Measurements from ENCODE around the gene PSORS1C1. TPM values are rescaled to one million over a fixed set of nuclear protein-coding genes. Genes with fewer than 3 reads are reported as not detected.
"Not testable (repeated sequence)": the region's sequence is repeated elsewhere in the genome, so short reads cannot be mapped to it uniquely, and the experiment has no call there.

Gene PSORS1C1
- polyA plus RNA-seq, 3 donors from 2014 or later = not detected

DNA sequence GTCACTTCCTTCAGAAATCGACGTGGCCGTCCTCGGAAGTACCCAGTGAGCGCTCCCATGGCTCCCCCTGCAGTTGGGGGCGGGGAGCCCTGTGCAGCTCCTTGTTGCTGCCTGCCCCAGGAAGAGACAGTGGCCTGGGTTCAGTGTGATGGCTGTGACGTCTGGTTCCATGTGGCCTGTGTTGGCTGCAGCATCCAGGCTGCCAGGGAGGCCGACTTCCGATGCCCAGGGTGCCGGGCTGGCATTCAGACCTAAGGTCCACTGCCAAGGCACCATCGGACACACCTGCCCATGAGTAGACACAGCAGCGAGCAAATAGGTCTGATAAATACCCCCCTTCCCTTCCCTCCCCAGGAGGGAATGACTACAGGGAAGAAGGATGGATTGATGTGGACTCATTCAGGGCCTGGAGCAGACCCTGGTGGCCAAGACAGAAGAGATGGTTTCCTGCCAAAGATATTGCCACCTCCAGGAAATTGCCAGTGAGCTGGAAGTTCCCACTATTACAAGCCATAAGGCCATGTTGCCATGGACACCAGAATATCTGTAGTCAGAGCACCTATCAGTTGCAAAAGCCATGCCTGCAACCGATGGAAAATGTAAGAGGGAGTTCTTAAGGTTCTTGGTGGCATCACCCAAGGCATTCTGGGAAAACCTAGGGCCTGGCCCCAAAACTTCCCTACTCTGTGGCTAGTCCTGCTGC, 48.0 kb downstream of the PSORS1C1 start:
- Mint-ChIP-seq H3K27ac (no peak overlapping the region), H3K27me3 (ENCODE audit: low read depth in 3 of 3) (peaks cover 2 to 5% (median 2%) of the 10 kb centered on the region in 3 donors), H3K4me3 (no peak overlapping the region), H3K9me3 (no peaks in the 10 kb centered on the region), H3K36me3 (no peaks in the 10 kb centered on the region), H3K4me1 (peaks cover 18 to 24% of the 10 kb centered on the region in 2 donors)
- DNase-seq = no peak

DNA sequence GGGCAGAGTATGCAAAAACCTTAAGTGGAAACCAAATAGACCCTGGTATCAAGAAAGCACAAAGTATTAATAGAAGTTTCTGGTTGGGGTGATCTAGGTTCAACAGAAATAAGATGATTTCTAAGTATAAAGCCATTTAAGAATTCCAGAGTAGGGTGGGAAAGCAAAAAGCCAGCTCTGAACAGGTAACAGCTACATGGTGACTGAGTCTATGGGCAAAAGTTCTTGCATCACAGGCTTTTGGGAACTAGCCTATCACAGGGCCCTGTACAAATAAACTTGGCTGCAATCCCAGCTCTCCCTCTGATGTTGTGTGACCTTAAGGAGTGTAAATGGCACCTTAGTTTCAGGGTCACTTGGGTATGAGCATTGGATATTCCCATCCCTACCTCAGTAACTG, 49.3 kb downstream of the PSORS1C1 start:
- Mint-ChIP-seq H3K9me3 (no peaks in the 10 kb centered on the region), H3K36me3 (no peaks in the 10 kb centered on the region), H3K27me3 (ENCODE audit: low read depth in 3 of 3) (peaks cover 0 to 2% (median 0%) of the 10 kb centered on the region in 3 donors), H3K27ac (no peak overlapping the region), H3K4me3 (no peak overlapping the region), H3K4me1 (peaks cover 8 to 11% of the 10 kb centered on the region in 2 donors)
- no peak for DNase-seq

DNA sequence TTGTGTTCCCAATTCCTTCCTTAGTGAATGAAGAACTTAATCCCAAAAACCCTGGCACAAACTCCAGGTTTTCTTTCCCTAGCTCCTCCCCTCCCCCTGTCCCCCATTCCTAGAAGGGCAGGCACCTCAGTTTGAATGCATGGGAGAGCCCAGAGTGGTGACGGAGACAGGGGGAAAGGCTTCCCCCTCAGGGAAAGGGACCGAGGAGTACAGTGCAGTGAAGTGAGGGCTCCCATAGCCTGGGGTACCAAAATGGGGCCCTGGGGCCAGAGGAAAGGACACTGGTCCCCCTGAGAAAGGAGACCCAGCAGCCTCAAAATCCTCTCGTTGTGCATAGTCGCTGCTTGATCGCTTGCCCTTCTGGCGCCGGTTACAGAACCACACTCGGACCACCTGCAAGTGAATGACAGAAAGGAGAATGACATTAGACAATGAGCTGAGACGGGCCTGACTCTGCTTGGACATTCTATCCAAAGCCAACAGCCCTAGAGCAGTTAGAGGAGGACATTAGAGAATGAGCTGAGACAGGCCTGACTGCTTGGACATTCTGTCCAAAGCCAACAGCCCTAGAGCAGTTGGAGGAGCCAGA, 50.0 kb downstream of the PSORS1C1 start:
- not testable (repeated sequence) for H3K27me3 Mint-ChIP-seq (ENCODE audit: low read depth in 3 of 3); H3K27ac Mint-ChIP-seq; H3K9me3 Mint-ChIP-seq; H3K4me3 Mint-ChIP-seq; H3K4me1 Mint-ChIP-seq; DNase-seq; H3K36me3 Mint-ChIP-seq

DNA sequence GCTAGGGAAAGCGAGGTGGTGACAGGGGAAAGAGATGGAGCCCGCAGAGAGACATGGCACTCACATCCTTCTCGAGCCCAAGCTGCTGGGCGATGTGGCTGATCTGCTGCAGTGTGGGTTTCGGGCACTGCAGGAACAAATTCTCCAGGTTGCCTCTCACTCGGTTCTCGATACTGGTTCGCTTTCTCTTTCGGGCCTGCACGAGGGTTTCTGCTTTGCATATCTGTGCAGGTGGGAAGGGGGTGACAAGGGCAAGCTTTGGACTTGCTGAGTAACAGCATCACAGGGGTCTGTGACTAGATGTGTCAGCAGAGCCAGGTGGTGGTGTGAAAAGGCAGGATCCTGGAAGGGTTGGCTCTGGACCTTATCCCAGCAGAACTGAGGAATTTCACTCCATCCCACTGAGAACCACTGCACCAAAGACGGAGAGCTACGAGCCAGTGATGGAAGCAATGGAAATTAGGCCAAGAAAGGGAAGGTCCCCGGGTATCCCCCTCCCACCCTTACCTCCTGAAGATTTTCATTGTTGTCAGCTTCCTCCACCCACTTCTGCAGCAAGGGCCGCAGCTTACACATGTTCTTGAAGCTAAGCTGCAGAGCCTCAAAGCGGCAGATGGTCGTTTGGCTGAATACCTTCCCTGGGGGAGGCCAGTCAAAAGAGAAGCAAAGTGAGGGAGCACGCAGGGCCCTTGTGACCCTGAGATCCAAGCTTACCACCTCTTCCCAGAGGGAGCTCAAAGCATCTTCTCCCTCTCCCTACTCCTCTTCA, 50.6 kb downstream of the PSORS1C1 start:
- H3K27me3 Mint-ChIP-seq (ENCODE audit: low read depth in 3 of 3); H3K9me3 Mint-ChIP-seq; H3K4me1 Mint-ChIP-seq; H3K36me3 Mint-ChIP-seq; H3K4me3 Mint-ChIP-seq; DNase-seq: not testable (repeated sequence)
- peak overlapping the region in 1 of 6 donors; percentile 58 for H3K27ac Mint-ChIP-seq

DNA sequence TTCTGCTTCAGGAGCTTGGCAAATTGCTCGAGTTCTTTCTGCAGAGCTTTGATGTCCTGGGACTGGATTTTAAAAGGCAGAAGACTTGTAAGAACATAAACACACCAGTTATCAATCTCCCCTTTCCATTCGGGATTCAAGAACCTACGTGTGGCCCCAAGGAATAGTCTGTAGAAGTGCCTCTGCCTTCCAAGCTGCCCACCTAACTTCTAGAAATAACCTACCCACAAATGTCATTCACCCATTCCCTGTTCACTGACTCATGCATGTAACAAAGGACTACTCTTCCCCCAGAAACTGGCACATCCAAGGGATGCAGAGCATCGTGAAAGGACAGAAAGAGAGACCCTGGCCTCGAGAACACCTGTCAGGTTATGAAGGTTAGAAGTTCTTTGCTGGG, 51.4 kb downstream of the PSORS1C1 start:
- H3K27me3 Mint-ChIP-seq (ENCODE audit: low read depth in 3 of 3) = no peaks in the 10 kb centered on the region
- DNase-seq = no peak
- H3K4me1 Mint-ChIP-seq = no peaks in the 10 kb centered on the region
- no peaks in the 10 kb centered on the region for H3K36me3 Mint-ChIP-seq
- no peak overlapping the region for H3K4me3 Mint-ChIP-seq
- no peak overlapping the region for H3K27ac Mint-ChIP-seq
- H3K9me3 Mint-ChIP-seq = no peaks in the 10 kb centered on the region

DNA sequence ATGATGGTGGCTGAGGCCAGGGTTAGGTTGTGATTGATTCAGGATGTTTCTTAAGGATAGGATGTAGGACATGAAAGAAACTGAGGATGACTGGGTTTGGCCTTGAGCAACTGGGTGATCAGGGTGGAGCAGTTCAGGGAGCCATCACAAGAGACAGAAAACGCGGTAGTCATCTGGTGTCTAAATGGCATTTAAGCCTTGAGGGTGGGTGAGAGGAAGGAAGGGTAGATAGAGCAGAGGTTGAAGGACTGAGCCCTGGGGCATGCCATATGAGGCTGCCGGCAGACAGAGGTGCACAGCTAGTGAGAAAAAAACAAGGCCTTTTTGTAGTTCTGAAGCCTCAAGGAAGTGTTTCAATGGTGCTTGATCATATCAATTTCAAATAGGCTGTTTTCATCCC, 54.0 kb downstream of the PSORS1C1 start:
- Mint-ChIP-seq H3K27me3 (ENCODE audit: low read depth in 3 of 3) (no peaks in the 10 kb centered on the region), H3K4me3 (no peak overlapping the region), H3K27ac (peak overlapping the region in 1 of 6 donors; percentile 62), H3K4me1 (no peaks in the 10 kb centered on the region), H3K9me3 (no peaks in the 10 kb centered on the region), H3K36me3 (no peaks in the 10 kb centered on the region)
- DNase-seq = no peak

DNA sequence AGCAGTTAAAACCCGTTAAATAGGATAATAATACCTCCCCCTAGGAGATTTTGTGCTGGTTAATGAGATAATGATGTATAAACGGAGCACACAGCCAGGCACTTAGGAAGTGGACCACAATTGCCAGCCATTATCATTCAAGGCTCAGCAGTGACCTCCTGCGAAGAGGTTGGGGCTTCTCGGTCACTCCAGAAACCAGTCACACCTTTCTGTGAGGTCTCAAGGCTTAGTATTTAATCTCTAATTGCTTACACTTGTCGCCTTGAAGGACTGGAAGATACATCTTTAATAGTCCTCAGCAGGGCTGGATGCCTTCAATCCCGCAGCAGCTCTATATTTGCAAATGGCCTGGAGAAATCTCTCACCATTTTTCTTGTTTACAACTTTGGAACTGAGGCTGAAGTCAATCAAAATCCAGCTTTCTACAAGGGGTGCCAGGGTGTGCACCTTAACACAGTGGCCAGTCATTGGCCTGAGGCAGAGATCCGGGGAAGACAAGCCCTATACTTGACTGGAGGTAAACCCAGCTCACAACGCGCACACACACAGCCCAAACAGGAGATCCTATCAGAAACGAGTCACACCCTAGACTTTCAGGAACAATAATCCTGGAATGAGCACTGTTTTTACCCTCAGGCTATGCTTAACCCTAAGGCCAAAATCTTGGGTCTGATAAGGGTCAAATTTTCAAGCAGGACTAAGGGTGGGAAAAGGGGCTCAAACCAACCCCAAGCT, 54.7 kb downstream of the PSORS1C1 start:
- H3K27me3 Mint-ChIP-seq (ENCODE audit: low read depth in 3 of 3) = no peaks in the 10 kb centered on the region
- no peaks in the 10 kb centered on the region for H3K9me3 Mint-ChIP-seq
- no peak for DNase-seq
- H3K27ac Mint-ChIP-seq = peak overlapping the region in 1 of 6 donors; percentile 58
- H3K4me1 Mint-ChIP-seq = no peaks in the 10 kb centered on the region
- no peak overlapping the region for H3K4me3 Mint-ChIP-seq
- H3K36me3 Mint-ChIP-seq = no peaks in the 10 kb centered on the region

DNA sequence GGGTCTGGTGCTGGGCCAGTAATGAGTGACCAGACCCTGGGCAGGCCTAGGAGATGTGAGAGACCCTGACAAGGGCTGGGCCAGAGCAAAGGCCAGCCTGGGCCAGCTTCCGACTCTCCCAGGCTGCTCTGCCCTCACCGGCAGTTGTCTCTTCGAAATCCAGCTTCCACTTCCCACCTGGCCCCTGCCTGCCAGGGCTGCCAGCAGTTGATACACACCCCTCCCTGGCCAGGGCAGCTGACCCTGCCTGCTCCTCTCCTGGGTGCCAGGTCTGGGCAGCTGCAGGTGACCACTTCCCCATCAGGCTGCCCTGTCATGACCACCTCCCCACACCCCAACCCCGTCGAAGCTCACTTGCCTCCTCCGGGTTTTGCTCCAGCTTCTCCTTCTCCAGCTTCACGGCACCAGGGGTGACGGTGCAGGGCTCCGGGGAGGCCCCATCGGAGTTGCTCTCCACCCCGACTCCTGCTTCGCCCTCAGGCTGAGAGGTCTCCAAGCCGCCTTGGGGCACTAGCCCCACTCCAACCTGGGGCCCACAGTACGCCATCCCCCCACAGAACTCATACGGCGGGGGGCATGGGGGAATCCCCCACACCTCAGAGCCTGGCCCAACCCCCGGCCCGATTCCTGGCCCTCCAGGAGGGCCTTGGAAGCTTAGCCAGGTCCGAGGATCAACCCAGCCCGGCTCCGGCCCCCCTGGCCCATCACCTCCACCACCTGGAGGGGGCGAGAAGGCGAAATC, 55.4 kb downstream of the PSORS1C1 start:
- not testable (repeated sequence) for H3K27ac Mint-ChIP-seq; H3K4me3 Mint-ChIP-seq; H3K4me1 Mint-ChIP-seq; H3K27me3 Mint-ChIP-seq (ENCODE audit: low read depth in 3 of 3); H3K9me3 Mint-ChIP-seq; DNase-seq; H3K36me3 Mint-ChIP-seq

DNA sequence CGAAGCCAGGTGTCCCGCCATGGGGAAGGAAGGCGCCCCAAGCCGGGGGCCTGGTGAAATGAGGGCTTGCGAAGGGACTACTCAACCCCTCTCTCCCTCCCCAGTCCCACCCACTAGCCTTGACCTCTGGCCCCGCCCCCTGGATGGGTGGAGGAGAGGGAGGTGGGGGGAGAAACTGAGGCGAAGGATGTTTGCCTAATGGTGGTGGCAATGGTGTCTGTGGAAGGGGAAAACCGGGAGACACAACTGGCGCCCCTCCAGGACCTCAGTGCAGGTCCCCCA, 55.9 kb downstream of the PSORS1C1 start, which contains the start of gene POU5F1:
TSS of gene POU5F1 (minus strand) at position 83 of the 282 bp plus-strand sequence. CDS start at position 21, 62 bp downstream.
- peak within 1 kb of the TSS in 1 of 6 donors; percentile 58 for H3K27ac Mint-ChIP-seq
- no peaks in the 10 kb centered on the region for H3K36me3 Mint-ChIP-seq
- H3K27me3 Mint-ChIP-seq (ENCODE audit: low read depth in 3 of 3) = peaks cover 0 to 1% (median 0%) of the 10 kb centered on the region in 3 donors
- peaks cover 0 to 1% of the 10 kb centered on the region in 2 donors for H3K4me1 Mint-ChIP-seq
- no peak within 1 kb of the TSS for H3K4me3 Mint-ChIP-seq
- no peaks in the 10 kb centered on the region for H3K9me3 Mint-ChIP-seq
- no peak for DNase-seq

DNA sequence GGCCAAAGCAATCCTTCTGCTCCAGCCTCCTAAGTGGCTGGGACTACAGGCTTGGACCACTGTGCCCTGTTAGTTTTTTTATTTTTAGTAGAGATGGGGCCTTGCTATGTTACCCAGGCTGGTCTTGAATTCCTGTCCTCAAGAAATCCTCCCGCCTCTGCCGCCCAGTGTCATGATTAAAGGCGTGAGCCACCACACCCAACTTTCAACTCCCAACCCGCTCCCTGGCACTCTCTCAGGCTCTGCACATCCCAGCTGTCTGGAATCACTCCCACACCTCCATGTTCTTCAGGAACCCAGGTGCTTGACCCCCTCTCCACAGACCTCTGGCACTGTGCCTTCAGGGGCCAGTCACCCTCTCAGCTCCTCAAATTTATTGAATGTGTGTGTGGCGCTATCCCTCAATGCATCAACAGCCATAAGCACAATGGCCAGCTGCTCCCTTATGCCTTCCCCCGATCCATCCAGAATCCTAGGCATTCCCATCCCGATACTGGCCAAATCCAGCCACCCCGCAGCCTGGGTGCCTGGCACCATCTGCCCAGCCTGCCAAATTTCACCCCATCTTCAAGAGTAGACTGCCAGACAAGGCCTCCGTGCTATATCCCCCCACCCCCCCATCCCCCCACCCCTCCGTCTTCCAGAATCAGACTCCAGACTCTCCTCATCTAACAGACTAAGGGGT, 56.5 kb downstream of the PSORS1C1 start:
- Mint-ChIP-seq H3K4me3 (no peak overlapping the region), H3K27ac (no peak overlapping the region), H3K9me3 (no peaks in the 10 kb centered on the region)

DNA sequence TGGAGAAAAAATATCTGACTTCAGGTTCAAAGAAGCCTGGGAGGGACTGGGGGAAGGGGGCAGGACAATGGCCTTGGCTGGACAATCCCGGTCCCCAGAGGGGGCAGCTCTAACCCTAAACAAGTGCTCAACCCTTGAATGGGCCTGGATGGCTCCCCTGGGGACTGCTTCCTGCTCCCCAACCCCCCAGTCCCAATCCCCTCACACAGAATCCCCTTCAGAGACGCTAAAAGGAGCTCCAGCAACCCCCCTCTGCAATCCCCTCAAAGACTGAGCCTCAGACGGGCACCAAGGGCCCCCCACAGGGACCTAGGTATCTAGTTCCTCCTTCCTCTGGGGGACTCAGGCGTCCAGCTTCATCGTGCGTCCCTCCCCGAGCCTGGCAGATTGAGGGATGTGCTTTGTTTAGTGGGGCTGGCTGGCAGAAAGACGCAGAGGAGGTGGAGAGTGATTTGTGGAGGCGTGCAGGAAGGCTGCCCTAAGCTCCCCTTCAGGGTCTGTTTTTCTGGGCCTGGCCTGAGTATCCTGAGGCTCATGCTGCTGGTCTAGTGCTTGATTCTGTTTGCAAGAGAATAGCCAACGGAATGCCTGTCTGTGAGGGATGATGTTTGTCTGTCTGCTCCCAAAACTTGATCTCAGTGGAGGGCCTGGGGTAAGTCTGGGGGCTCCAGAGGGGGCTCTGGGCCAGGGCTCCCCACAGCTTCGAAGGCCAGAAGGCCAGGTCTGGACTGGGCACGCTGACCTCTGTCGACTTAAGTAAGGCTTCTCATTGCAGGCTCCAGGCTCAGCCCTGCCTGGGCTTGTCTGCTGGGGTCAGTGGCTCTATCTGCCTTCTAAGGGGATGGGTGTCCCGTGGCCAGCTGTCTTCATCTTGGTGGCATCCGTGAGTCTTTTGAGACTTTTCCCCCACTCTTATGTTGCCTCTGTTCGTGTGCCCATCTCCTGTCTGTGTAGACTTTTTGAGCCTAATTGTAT, 57.6 kb downstream of the PSORS1C1 start:
- no peak overlapping the region for H3K4me3 Mint-ChIP-seq
- peaks cover 9% of the 10 kb centered on the region in 2 donors for H3K4me1 Mint-ChIP-seq
- no peaks in the 10 kb centered on the region for H3K9me3 Mint-ChIP-seq
- no peaks in the 10 kb centered on the region for H3K36me3 Mint-ChIP-seq
- DNase-seq = no peak
- peaks cover 0 to 4% (median 4%) of the 10 kb centered on the region in 3 donors for H3K27me3 Mint-ChIP-seq (ENCODE audit: low read depth in 3 of 3)
- H3K27ac Mint-ChIP-seq = no peak overlapping the region

More for the DNA sequence above, 56.5 kb downstream of the PSORS1C1 start:
- Mint-ChIP-seq H3K4me1 (peaks cover 6 to 7% of the 10 kb centered on the region in 2 donors), H3K36me3 (no peaks in the 10 kb centered on the region), H3K27me3 (ENCODE audit: low read depth in 3 of 3) (peaks cover 0 to 4% (median 2%) of the 10 kb centered on the region in 3 donors)
- no peak for DNase-seq

DNA sequence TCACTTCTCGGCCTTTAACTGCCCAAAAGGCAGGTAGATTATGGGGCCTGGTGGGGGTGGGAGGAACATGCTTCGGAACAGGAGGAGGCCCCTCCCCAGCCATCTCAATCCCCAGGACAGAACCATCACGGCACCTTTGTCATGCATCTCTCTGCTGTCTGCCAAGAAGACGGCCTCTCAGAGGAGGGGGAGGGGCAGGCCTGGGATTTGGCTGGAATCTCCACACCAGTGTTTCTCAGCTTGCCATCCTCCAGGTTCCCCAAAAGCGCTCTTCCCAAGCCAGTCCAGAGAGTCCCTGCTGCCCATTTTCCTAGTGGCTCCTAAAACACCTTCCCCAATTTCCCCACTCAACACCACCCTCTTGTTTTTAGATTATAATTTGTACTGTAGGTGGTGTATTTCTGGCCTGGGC, 58.4 kb downstream of the PSORS1C1 start:
- no peaks in the 10 kb centered on the region for H3K9me3 Mint-ChIP-seq
- H3K4me1 Mint-ChIP-seq = peaks cover 9% of the 10 kb centered on the region in 2 donors
- peaks cover 0 to 4% (median 4%) of the 10 kb centered on the region in 3 donors for H3K27me3 Mint-ChIP-seq (ENCODE audit: low read depth in 3 of 3)
- no peak overlapping the region for H3K4me3 Mint-ChIP-seq
- no peak overlapping the region for H3K27ac Mint-ChIP-seq
- no peaks in the 10 kb centered on the region for H3K36me3 Mint-ChIP-seq
- no peak for DNase-seq
